HepG2 (cell line): Measurements from ENCODE around the gene ALS2CL. TPM values are rescaled to one million over a fixed set of nuclear protein-coding genes. Genes with fewer than 3 reads are reported as not detected.

Experiments used
- ATAC-seq: fragments of 200-7000 bp; cut with Tn5 transposase; 3 replicates; pipeline ENCODE4 v1.9.1; 2020; ENCODE audit warnings: mild to moderate bottlenecking, moderate library complexity
- Bru-seq: library from RNA; stranded (reverse); fragments of 400-500 nt; gene quantifications from one replicate; lab custom pipeline; 2021; lab: Mats Ljungman, UMichigan
- BruChase-seq, 2 experiments: library from RNA; stranded (reverse); fragments of 400-500 nt; gene quantifications; one replicate each; lab custom pipeline; 2021; lab: Mats Ljungman, UMichigan
- BruUV-seq: library from RNA; stranded (reverse); fragments of 400-500 nt; replicated peaks from 2 replicates; lab custom pipeline; 2021; lab: Mats Ljungman, UMichigan
- CTCF ChIA-PET: fragments of 300-600 bp; formaldehyde crosslinking; extraction: SDS; loops from one replicate; lab custom pipeline; 2021; ENCODE audit warnings: low total read pairs, inconsistent platforms, low intra/inter-chr PET ratio; lab: Yijun Ruan, JAX
- POLR2A ChIA-PET: fragments of 350-600 bp; sonication (Branson Sonifier 250); formaldehyde crosslinking; loops from one replicate; lab custom pipeline; 2020; ENCODE audit warnings: antibody characterized with exemption, inconsistent platforms; lab: Yijun Ruan, JAX
- DNase-seq: peaks from one replicate; pipeline ENCODE4 v3.0.0-alpha.2; 2015; ENCODE audit warnings: low spot score
- FAIRE-seq: peaks from 3 replicates; lab custom pipeline; 2011; peaks lifted over from hg19 to GRCh38; lab: Jason Lieb, UNC
- H2AFZ ChIP-seq: one replicate; pipeline ENCODE4 v1.6.1; 2011; ENCODE audit warnings: low read length, inconsistent platforms
- H3K27ac ChIP-seq: fragments of 300-600 bp; 3 replicates; pipeline ENCODE4 v1.8.0; 2011; ENCODE audit warnings: mixed run types, mild to moderate bottlenecking, mixed read lengths, low read length, inconsistent platforms; ENCODE audit not compliant: insufficient read depth; ENCODE audit errors: extremely low read length
- H3K27me3 ChIP-seq, 2 experiments: fragments of 200-600 bp in 1 of 2; 2 replicates in 1 of 2; 3 replicates in 1 of 2; pipeline versions ENCODE4 v1.6.0 to v1.8.0; 2011; ENCODE audit warnings: low read length in 2 of 2, mild to moderate bottlenecking in 2 of 2, moderate library complexity in 2 of 2, inconsistent platforms in 1 of 2; ENCODE audit not compliant: insufficient read depth in 2 of 2, control insufficient read depth in 1 of 2
- H3K36me3 ChIP-seq, 2 experiments: fragments of 200-600 bp in 1 of 2; replicated peaks in 1 of 2; 2 replicates in 1 of 2; 3 replicates in 1 of 2; pipeline versions ENCODE4 v1.5.1 to v1.8.0; 2011; ENCODE audit warnings: low read length in 2 of 2, inconsistent platforms in 1 of 2; ENCODE audit not compliant: insufficient read depth in 2 of 2, control insufficient read depth in 1 of 2
- H3K4me1 ChIP-seq: 2 replicates; pipeline ENCODE4 v1.5.1; 2012; ENCODE audit warnings: low read length, inconsistent platforms; ENCODE audit not compliant: insufficient read depth
- H3K4me2 ChIP-seq: 2 replicates; pipeline ENCODE4 v1.6.0; 2011; ENCODE audit warnings: low read depth, low read length, inconsistent platforms
- H3K4me3 ChIP-seq, 3 experiments: fragments of 200-600 bp in 1 of 3; sonication (generic), shearing (Covaris generic) in 1 of 3; replicated peaks in 1 of 3; 2 replicates each; pipeline ENCODE4 v1.5.1; 2011 to 2016; ENCODE audit warnings: low read length in 3 of 3, inconsistent platforms in 2 of 3, low read depth in 2 of 3, mild to moderate bottlenecking in 2 of 3, control low read depth in 1 of 3, mixed read lengths in 1 of 3; ENCODE audit not compliant: insufficient read depth in 1 of 3
- H3K79me2 ChIP-seq: one replicate; pipeline ENCODE4 v1.6.1; 2011; ENCODE audit warnings: low read length, inconsistent platforms; ENCODE audit not compliant: insufficient read depth
- H3K9ac ChIP-seq: 2 replicates; pipeline ENCODE4 v1.6.0; 2011; ENCODE audit warnings: mild to moderate bottlenecking, low read depth, low read length, inconsistent platforms; ENCODE audit not compliant: insufficient read depth
- H3K9me3 ChIP-seq: 2 replicates; pipeline ENCODE4 v1.5.1; 2012; ENCODE audit warnings: mild to moderate bottlenecking, low read length
- H4K20me1 ChIP-seq: 2 replicates; pipeline ENCODE4 v1.6.0; 2011; ENCODE audit warnings: inconsistent platforms, mild to moderate bottlenecking, low read length, moderate library complexity; ENCODE audit not compliant: insufficient read depth
- HMG20B ChIP-seq: conservative IDR thresholded peaks from 2 replicates; pipeline ENCODE4 v1.6.1; 2016; ENCODE audit warnings: missing genetic modification reagents, missing compliant biosample characterization
- SIN3A ChIP-seq: IDR thresholded peaks from 2 replicates; pipeline ENCODE4 v1.6.1; 2011; ENCODE audit warnings: low read depth, mild to moderate bottlenecking, control low read depth, low read length, borderline replicate concordance
- TGIF2 ChIP-seq: IDR thresholded peaks from 2 replicates; pipeline ENCODE4 v1.6.1; 2016; ENCODE audit warnings: control low read depth, missing compliant biosample characterization
- ZNF839 ChIP-seq: sonication (generic); formaldehyde crosslinking; IDR thresholded peaks from 2 replicates; pipeline ENCODE4 v1.4.0; 2020; ENCODE audit warnings: missing genetic modification reagents, mild to moderate bottlenecking, borderline replicate concordance
- WGBS: methylation state at CpG from one replicate; pipeline ENCODE4 v1.1.6; 2017; ENCODE audit warnings: low lambda C conversion rate; 5-methylcytosine and 5-hydroxymethylcytosine counted together
- in situ Hi-C: cut with HindIII; loops from 2 replicates; pipeline ENCODE4 v1.10.0; 2017; ENCODE audit warnings: low pct_unique_long_range_greater_than_20kb; ENCODE audit not compliant: extremely low pct_ligation_motif_present
- intact Hi-C: fragments of 100-400 bp; cut with micrococcal nuclease; formaldehyde crosslinking; loops from one replicate; pipeline ENCODE4 v1.10.0; 2022; ENCODE audit not compliant: unreplicated experiment
- long read RNA-seq, 2 experiments: library from RNA in 1 of 2; library from polyadenylated mRNA in 1 of 2; stranded (forward) in 1 of 2; unstranded in 1 of 2; transcript quantifications; one replicate each; pipeline ENCODE4 v2.0.0, GENCODE V29; 2019 to 2022
- polyA minus RNA-seq, 3 experiments: library from RNA; depleted of rRNA, polyadenylated mRNA; stranded (reverse); fragments of >200 nt; gene quantifications; 2 replicates each; pipeline ENCODE4 v1.2.3, GENCODE V29; 2011; ENCODE audit warnings: low replicate concordance in 1 of 3
- polyA plus RNA-seq, 8 experiments: library from polyadenylated mRNA; depleted of rRNA in 3 of 8; stranded (reverse) in 7 of 8; unstranded in 1 of 8; fragments of >200 nt; fragmentation: Illumina TruSeq in 4 of 8; extraction: Trizol in 4 of 8; gene quantifications; 2 replicates each; pipeline versions ENCODE4 v1.2.1 to v1.2.3, GENCODE V29; 2011 to 2016; ENCODE audit warnings: low read depth in 4 of 8, missing spikeins in 1 of 8, mixed read lengths in 1 of 8; ENCODE audit not compliant: insufficient read depth in 1 of 8
- total RNA-seq, 5 experiments: library from RNA; depleted of rRNA; stranded (reverse); fragments of >200 nt; fragmentation: Illumina TruSeq; extraction: Trizol; gene quantifications; 2 replicates each; pipeline ENCODE4 v1.2.3, GENCODE V29; 2016; ENCODE audit warnings: low read depth in 1 of 5
- TF ChIP-seq, protein P1 (sequence below): sonication (generic); formaldehyde crosslinking; IDR thresholded peaks from 2 replicates; pipeline ENCODE4 v1.5.0; 2020; ENCODE audit warnings: missing genetic modification reagents, mild to moderate bottlenecking, borderline replicate concordance
- TF ChIP-seq, protein P2 (sequence below): sonication (generic); formaldehyde crosslinking; IDR thresholded peaks from 2 replicates; pipeline ENCODE4 v1.8.0; 2022; ENCODE audit warnings: missing genetic modification reagents, low read depth, mild to moderate bottlenecking, borderline replicate concordance

Gene ALS2CL, protein sequence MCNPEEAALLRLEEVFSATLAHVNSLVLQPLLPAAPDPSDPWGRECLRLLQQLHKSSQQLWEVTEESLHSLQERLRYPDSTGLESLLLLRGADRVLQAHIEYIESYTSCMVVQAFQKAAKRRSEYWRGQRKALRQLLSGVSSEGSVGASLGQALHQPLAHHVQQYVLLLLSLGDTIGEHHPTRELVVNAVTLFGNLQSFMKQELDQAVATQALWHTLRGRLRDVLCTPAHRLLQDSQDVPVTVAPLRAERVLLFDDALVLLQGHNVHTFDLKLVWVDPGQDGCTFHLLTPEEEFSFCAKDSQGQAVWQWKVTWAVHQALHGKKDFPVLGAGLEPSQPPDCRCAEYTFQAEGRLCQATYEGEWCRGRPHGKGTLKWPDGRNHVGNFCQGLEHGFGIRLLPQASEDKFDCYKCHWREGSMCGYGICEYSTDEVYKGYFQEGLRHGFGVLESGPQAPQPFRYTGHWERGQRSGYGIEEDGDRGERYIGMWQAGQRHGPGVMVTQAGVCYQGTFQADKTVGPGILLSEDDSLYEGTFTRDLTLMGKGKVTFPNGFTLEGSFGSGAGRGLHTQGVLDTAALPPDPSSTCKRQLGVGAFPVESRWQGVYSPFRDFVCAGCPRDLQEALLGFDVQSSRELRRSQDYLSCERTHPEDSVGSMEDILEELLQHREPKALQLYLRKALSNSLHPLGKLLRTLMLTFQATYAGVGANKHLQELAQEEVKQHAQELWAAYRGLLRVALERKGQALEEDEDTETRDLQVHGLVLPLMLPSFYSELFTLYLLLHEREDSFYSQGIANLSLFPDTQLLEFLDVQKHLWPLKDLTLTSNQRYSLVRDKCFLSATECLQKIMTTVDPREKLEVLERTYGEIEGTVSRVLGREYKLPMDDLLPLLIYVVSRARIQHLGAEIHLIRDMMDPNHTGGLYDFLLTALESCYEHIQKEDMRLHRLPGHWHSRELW
- total RNA-seq (2016; rRNA removed; fragmentation: Illumina TruSeq; extraction: Trizol) (not detected in 2 replicates), polyA plus RNA-seq (2011; rRNA removed) (not detected in 2 replicates), polyA minus RNA-seq (2011; rRNA and poly(A)+ RNA removed; ENCODE audit: low replicate concordance) (20.4 TPM in 1 of 2 replicates, not detected in the other), Bru-seq, nascent RNA (percentile 5 among the genes with signal in this experiment), BruChase-seq, experiment 1, labeled RNA remaining after a 6-hour chase (not detected), BruChase-seq, experiment 2, labeled RNA remaining after a 2-hour chase (not detected)
- total RNA-seq (2016; cell fraction: cytosol; rRNA removed; fragmentation: Illumina TruSeq; extraction: Trizol; ENCODE audit: low read depth) = not detected in 2 replicates
- not detected in 2 replicates for total RNA-seq (2016; cell fraction: insoluble cytoplasmic fraction; rRNA removed; fragmentation: Illumina TruSeq; extraction: Trizol)
- not detected in 2 replicates for total RNA-seq (2016; cell fraction: membrane; rRNA removed; fragmentation: Illumina TruSeq; extraction: Trizol)
- not detected in 2 replicates for total RNA-seq (2016; cell fraction: nucleus; rRNA removed; fragmentation: Illumina TruSeq; extraction: Trizol)
- not detected in 2 replicates for polyA plus RNA-seq (2011; cell fraction: cytosol; rRNA removed)
- 0.03 TPM in 1 of 2 replicates, not detected in the other for polyA plus RNA-seq (2011; cell fraction: nucleus; rRNA removed)
- not detected in 2 replicates for polyA plus RNA-seq (2012)
- not detected in 2 replicates for polyA plus RNA-seq (2016; cell fraction: cytosol; fragmentation: Illumina TruSeq; extraction: Trizol; ENCODE audit: low read depth)
- not detected in 2 replicates for polyA plus RNA-seq (2016; cell fraction: insoluble cytoplasmic fraction; fragmentation: Illumina TruSeq; extraction: Trizol; ENCODE audit: low read depth)
- not detected in 2 replicates for polyA plus RNA-seq (2016; cell fraction: membrane; fragmentation: Illumina TruSeq; extraction: Trizol; ENCODE audit: low read depth)
- not detected in 2 replicates for polyA plus RNA-seq (2016; cell fraction: nucleus; fragmentation: Illumina TruSeq; extraction: Trizol; ENCODE audit: insufficient read depth, low read depth)
- 0.20 TPM in 1 of 2 replicates, not detected in the other for polyA minus RNA-seq (2011; cell fraction: cytosol; rRNA and poly(A)+ RNA removed)
- polyA minus RNA-seq (2011; cell fraction: nucleus; rRNA and poly(A)+ RNA removed) = not detected in 2 replicates
- long read RNA-seq, experiment 1 = 0 reads
- long read RNA-seq, experiment 2 = 0 reads

DNA sequence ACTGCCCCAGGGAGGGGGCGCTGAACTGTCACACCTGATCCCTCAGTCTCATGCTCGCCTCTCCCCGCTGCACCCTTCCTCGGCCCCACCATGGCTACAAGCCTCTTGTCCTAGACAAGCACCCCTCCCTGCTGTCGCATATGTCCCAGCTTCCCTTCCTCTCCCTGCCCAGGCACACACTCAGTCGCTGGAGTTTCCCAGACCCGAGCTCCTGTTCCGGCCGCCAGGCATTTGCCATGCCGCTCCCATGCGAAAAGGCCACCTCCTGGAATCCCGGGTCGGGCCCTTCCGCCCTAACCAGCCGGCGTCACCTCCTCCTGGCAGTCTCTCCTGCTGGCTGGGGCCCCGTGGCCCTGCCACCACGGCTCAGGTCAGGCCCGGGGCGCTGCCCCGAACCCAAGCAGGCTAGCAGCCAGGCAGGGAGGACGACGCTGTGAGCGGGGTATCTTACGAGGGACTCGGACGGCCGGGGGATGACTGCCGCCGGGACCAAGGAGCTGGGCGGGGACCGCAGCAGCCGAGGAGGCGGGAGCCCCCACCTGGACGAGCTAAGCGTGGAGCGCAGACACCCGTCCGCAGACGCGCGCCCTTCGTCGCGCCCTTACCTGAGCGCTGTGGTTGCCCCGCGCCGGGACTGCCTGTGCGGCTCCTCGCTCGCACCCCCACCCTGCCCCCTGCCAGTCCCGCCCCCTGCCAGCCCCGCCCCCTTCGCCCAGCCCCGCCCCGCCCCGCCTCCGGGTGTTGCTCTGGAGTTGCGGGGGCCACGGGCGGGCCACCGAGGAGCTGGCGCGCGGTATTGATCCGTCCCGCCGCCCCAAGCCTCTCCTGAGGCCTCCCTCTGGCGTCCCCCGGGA, at the start of gene ALS2CL:
Gene ALS2CL, minus strand, starts transcription at position 642 of the 854 bp plus-strand sequence. CDS start 4,239 bp downstream, outside the sequence.
- Histone ChIP-seq H3K4me1 (no peaks in the 10 kb centered on the region), H3K4me3 (no peak within 1 kb of the TSS), H3K27me3 (peaks cover 0 to 14% of the 10 kb centered on the region in 2 experiments; a peak in 2 of 5 replicates), H3K9me3 (no peaks in the 10 kb centered on the region), H3K9ac (no peak within 1 kb of the TSS), H3K4me2 (no peak within 1 kb of the TSS), H4K20me1 (no peaks in the 10 kb centered on the region), H3K27ac (no peak within 1 kb of the TSS), H3K36me3 (no peaks in the 10 kb centered on the region), H2AFZ (no peak within 1 kb of the TSS), H3K79me2 (no peaks in the 10 kb centered on the region)
- DNase-seq = no peak
- in situ Hi-C loops = no loop called here
- ATAC-seq = no peak
- BruUV-seq = no TSS peak
- POLR2A ChIA-PET = no interaction called here
- intact Hi-C loops = no loop called here
- CTCF ChIA-PET = no interaction called here
- 66% methylated on average over 32 of the region's 71 CpGs for WGBS
- no peak for FAIRE-seq
- no peak for TF ChIP-seq SIN3A
- no peak for TF ChIP-seq HMG20B (CRISPR knock-in tag)
- TF ChIP-seq TGIF2 (CRISPR knock-in tag) = no peak
- TF ChIP-seq, protein P1, sequence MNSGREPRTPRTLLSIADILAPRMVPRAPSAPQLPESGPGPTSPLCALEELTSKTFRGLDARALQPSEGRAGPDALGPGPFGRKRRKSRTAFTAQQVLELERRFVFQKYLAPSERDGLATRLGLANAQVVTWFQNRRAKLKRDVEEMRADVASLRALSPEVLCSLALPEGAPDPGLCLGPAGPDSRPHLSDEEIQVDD (CRISPR knock-in tag) = no peak
- TF ChIP-seq, protein P2, sequence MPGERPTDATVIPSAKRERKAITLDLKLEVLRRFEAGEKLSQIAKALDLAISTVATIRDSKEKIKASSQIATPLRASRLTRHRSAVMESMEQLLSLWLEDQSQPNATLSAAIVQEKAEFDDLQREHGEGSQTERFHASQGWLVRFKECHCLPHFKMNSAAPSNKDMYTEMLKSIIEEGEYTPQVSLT (CRISPR knock-in tag) = no peak
- TF ChIP-seq ZNF839 (CRISPR knock-in tag) = no peak
